SU-DHL-6 (cell line): Measurements from ENCODE around the gene TFPI2.

Source experiments
- H2AFZ ChIP-seq: fragments of 200-600 bp; sonication (generic); 2 replicates; pipeline ENCODE4 v1.6.1; 2014; ENCODE audit warnings: low read depth, mild to moderate bottlenecking, moderate library complexity, mixed read lengths, antibody characterized with exemption, low read length; ENCODE audit not compliant: severe bottlenecking
- H3F3A ChIP-seq: fragments of 200-600 bp; shearing (Covaris generic); 2 replicates; pipeline ENCODE4 v1.6.0; 2016; ENCODE audit warnings: antibody characterized with exemption, mild to moderate bottlenecking; ENCODE audit not compliant: insufficient read depth
- H3K27ac ChIP-seq: fragments of 200-600 bp; sonication (generic); 2 replicates; pipeline ENCODE4 v1.5.1; 2016; ENCODE audit warnings: low read depth, mild to moderate bottlenecking, low read length, moderate library complexity, mixed read lengths
- H3K27me3 ChIP-seq: fragments of 200-600 bp; sonication (generic), shearing (Covaris generic); 2 replicates; pipeline ENCODE4 v1.6.0; 2014; ENCODE audit warnings: mild to moderate bottlenecking, low read length
- H3K36me3 ChIP-seq: fragments of 200-600 bp; sonication (generic); 2 replicates; pipeline ENCODE4 v1.6.1; 2014; ENCODE audit warnings: mild to moderate bottlenecking, low read length, mixed read lengths
- H3K4me2 ChIP-seq: fragments of 300-600, 200-600 bp; shearing (Covaris generic), sonication (generic); 2 replicates; pipeline ENCODE4 v1.6.0; 2014; ENCODE audit warnings: low read length, low read depth, mild to moderate bottlenecking; ENCODE audit not compliant: poor library complexity, severe bottlenecking
- H3K4me3 ChIP-seq: fragments of 200-600 bp; sonication (generic); 2 replicates; pipeline ENCODE4 v1.5.1; 2014; ENCODE audit warnings: antibody characterized with exemption, low read length, mild to moderate bottlenecking, mixed read lengths; ENCODE audit not compliant: insufficient read depth, poor library complexity, severe bottlenecking
- H3K79me2 ChIP-seq: fragments of 200-600 bp; sonication (generic); 2 replicates; pipeline ENCODE4 v1.6.1; 2014; ENCODE audit warnings: mild to moderate bottlenecking, low read length, moderate library complexity; ENCODE audit not compliant: insufficient read depth
- H3K9ac ChIP-seq: fragments of 200-600 bp; sonication (generic); 2 replicates; pipeline ENCODE4 v1.7.0; 2014; ENCODE audit warnings: mild to moderate bottlenecking, low read length
- H3K9me2 ChIP-seq: fragments of 200-600 bp; sonication (generic); replicated peaks from 2 replicates; pipeline ENCODE4 v1.6.1; 2014; ENCODE audit warnings: low read length; ENCODE audit not compliant: insufficient read depth
- H3K9me3 ChIP-seq: fragments of 200-600 bp; sonication (generic); 2 replicates; pipeline ENCODE4 v1.6.1; 2014; ENCODE audit warnings: low read length, mixed read lengths; ENCODE audit not compliant: insufficient read depth
- H4K20me1 ChIP-seq: fragments of 200-600 bp; sonication (generic); 2 replicates; pipeline ENCODE4 v1.6.1; 2014; ENCODE audit warnings: low read depth, mild to moderate bottlenecking, antibody characterized with exemption, low read length, moderate library complexity, mixed read lengths
- CTCF ChIP-seq: fragments of 200-600 bp; sonication (generic); IDR thresholded peaks from one replicate; pipeline ENCODE4 v1.5.1; 2017; ENCODE audit warnings: antibody characterized with exemption, mild to moderate bottlenecking, low read length, moderate library complexity; ENCODE audit not compliant: insufficient read depth, poor library complexity, severe bottlenecking
- EZH2phosphoT487 ChIP-seq: fragments of 200-600 bp; sonication (generic), shearing (Covaris generic); conservative IDR thresholded peaks from 2 replicates; pipeline ENCODE4 v1.6.1; 2018; ENCODE audit warnings: mild to moderate bottlenecking, antibody characterized with exemption, low read length, moderate library complexity, mixed read lengths

TFPI2 gene

GRCh38 chr7:93910076-93910994 lies 19.8 kb upstream of the TFPI2 start:
- Histone ChIP-seq H3F3A (no peaks in the 10 kb centered on the region), H3K27me3 (no peaks in the 10 kb centered on the region), H3K36me3 (no peaks in the 10 kb centered on the region), H3K79me2 (no peaks in the 10 kb centered on the region), H3K9me3 (no peaks in the 10 kb centered on the region), H4K20me1 (no peaks in the 10 kb centered on the region), H3K4me3 (no peak overlapping the region), H3K9ac (no peak overlapping the region), H2AFZ (no peak overlapping the region), H3K4me2 (no peak overlapping the region), H3K27ac (no peak overlapping the region), H3K9me2 (no peaks in the 10 kb centered on the region)
- TF ChIP-seq EZH2phosphoT487 (no peak), CTCF (no peak)

- Histone ChIP-seq H3K36me3 (no peaks in the 10 kb centered on the region), H3K27ac (no peak within 1 kb of the TSS), H3K9ac (no peak within 1 kb of the TSS), H3K27me3 (no peaks in the 10 kb centered on the region), H3F3A (no peaks in the 10 kb centered on the region), H3K79me2 (no peaks in the 10 kb centered on the region), H3K9me2 (no peaks in the 10 kb centered on the region), H3K4me3 (no peak within 1 kb of the TSS), H3K9me3 (no peaks in the 10 kb centered on the region), H2AFZ (no peak within 1 kb of the TSS), H3K4me2 (no peak within 1 kb of the TSS), H4K20me1 (no peaks in the 10 kb centered on the region)
- no peak for TF ChIP-seq CTCF
- no peak for TF ChIP-seq EZH2phosphoT487
These were observed 15.7 kb upstream of the TFPI2 start, which contains the start of gene GNGT1 for GRCh38 chr7:93906267-93906666. GNGT1 (plus strand) TSS chr7:93906567; CDS start chr7:93906747, 180 bp downstream.

- no peak overlapping the region for H3K4me3 ChIP-seq
- H3K9ac ChIP-seq: no peak overlapping the region
- H4K20me1 ChIP-seq: no peaks in the 10 kb centered on the region
- H3K36me3 ChIP-seq: no peaks in the 10 kb centered on the region
- no peaks in the 10 kb centered on the region for H3K79me2 ChIP-seq
- no peaks in the 10 kb centered on the region for H3K9me3 ChIP-seq
- no peak overlapping the region for H2AFZ ChIP-seq
- no peaks in the 10 kb centered on the region for H3K27me3 ChIP-seq
- H3K9me2 ChIP-seq: no peaks in the 10 kb centered on the region
- H3K4me2 ChIP-seq: no peak overlapping the region
- no peak overlapping the region for H3K27ac ChIP-seq
- H3F3A ChIP-seq: no peaks in the 10 kb centered on the region
- TF ChIP-seq CTCF: peak; percentile 99
- TF ChIP-seq EZH2phosphoT487: no peak
These were observed 12.3 kb upstream of the TFPI2 start for GRCh38 chr7:93902777-93903423.
